Activated CD8-positive, alpha-beta memory T cell treated with anti-CD3 and anti-CD28 coated beads for 48 hours (primary cell): Measurements from ENCODE around the gene POMZP3.
"Not testable (repeated sequence)": the region's sequence is repeated elsewhere in the genome, so short reads cannot be mapped to it uniquely, and the experiment has no call there.

Experiments used
- DNase-seq, 3 experiments: peaks; one replicate each; pipeline ENCODE4 v3.0.0-alpha.2; 2020; ENCODE audit warnings: low read depth in 2 of 3, low spot score in 2 of 3

The POMZP3 gene

GRCh38 chr7:76626989-76627642 is at the start of gene POMZP3:
Gene POMZP3 (minus strand): TSS chr7:76627279. CDS start chr7:76626064, 1,215 bp downstream.
- peak in 2 of 3 experiments; percentile 26 to 28 for DNase-seq

GRCh38 chr7:76675783-76676182 is 48.7 kb upstream of the POMZP3 start:
- DNase-seq, result not testable (repeated sequence)

GRCh38 chr7:76673346-76673745 is 46.3 kb upstream of the POMZP3 start:
- not testable (repeated sequence) for DNase-seq

- DNase-seq, result not testable (repeated sequence)
Observed at GRCh38 chr7:76659212-76659611, 32.1 kb upstream of the POMZP3 start.

- DNase-seq, result not testable (repeated sequence)
Observed at GRCh38 chr7:76656425-76656824, 29.3 kb upstream of the POMZP3 start.

GRCh38 chr7:76642620-76643019 is 15.5 kb upstream of the POMZP3 start:
- DNase-seq, result not testable (repeated sequence)

GRCh38 chr7:76637061-76637691 is 10.1 kb upstream of the POMZP3 start:
- DNase-seq, result not testable (repeated sequence)

- DNase-seq, result not testable (repeated sequence)
Observed at GRCh38 chr7:76626581-76626980, 498 bp downstream of the POMZP3 start.

GRCh38 chr7:76619439-76620190 is 7.5 kb downstream of the POMZP3 start:
- DNase-seq, result not testable (repeated sequence)

- not testable (repeated sequence) for DNase-seq
Observed at GRCh38 chr7:76613783-76614182, 13.3 kb downstream of the POMZP3 start.

- DNase-seq, result not testable (repeated sequence)
Observed at GRCh38 chr7:76612232-76612631, 14.8 kb downstream of the POMZP3 start.

GRCh38 chr7:76609864-76610263 is 17.2 kb downstream of the POMZP3 start:
- DNase-seq, result not testable (repeated sequence)

GRCh38 chr7:76608469-76608868 is 18.6 kb downstream of the POMZP3 start:
- DNase-seq, result not testable (repeated sequence)

- peak in 1 of 3 experiments; percentile 10 for DNase-seq
Observed at GRCh38 chr7:76606027-76606426, 21.1 kb downstream of the POMZP3 start.

GRCh38 chr7:76600650-76601049 is 26.4 kb downstream of the POMZP3 start:
- not testable (repeated sequence) for DNase-seq

GRCh38 chr7:76600116-76600482 is 27.0 kb downstream of the POMZP3 start:
- not testable (repeated sequence) for DNase-seq

GRCh38 chr7:76598590-76599264 is 28.4 kb downstream of the POMZP3 start:
- not testable (repeated sequence) for DNase-seq

- DNase-seq, result not testable (repeated sequence)
Observed at GRCh38 chr7:76597288-76597687, 29.8 kb downstream of the POMZP3 start.

GRCh38 chr7:76592694-76593093 is 34.4 kb downstream of the POMZP3 start:
- DNase-seq, result not testable (repeated sequence)

GRCh38 chr7:76591602-76592304 is 35.3 kb downstream of the POMZP3 start:
- DNase-seq, result not testable (repeated sequence)

GRCh38 chr7:76591033-76591432 is 36.0 kb downstream of the POMZP3 start:
- DNase-seq, result not testable (repeated sequence)
